GM21825 (cell line): ENCODE results near the gene EXOC4.

ENCODE experiments used
- ATAC-seq: cut with Tn5 transposase; IDR thresholded peaks from one replicate; pipeline ENCODE4 v1.9.1; 2021; ENCODE audit warnings: mild to moderate bottlenecking, moderate library complexity; ENCODE audit not compliant: unreplicated experiment

EXOC4 gene

GRCh38 chr7:133360201-133360600, 107.3 kb downstream of the EXOC4 start:
- no peak for ATAC-seq

- no peak for ATAC-seq
Measured at GRCh38 chr7:133361806-133362205, 108.9 kb downstream of the EXOC4 start.

GRCh38 chr7:133364959-133365690, 112.2 kb downstream of the EXOC4 start:
- ATAC-seq = no peak

- ATAC-seq = no peak
Measured at GRCh38 chr7:133365917-133366316, 113.0 kb downstream of the EXOC4 start.

- ATAC-seq = no peak
Measured at GRCh38 chr7:133367561-133367960, 114.7 kb downstream of the EXOC4 start.

DNA sequence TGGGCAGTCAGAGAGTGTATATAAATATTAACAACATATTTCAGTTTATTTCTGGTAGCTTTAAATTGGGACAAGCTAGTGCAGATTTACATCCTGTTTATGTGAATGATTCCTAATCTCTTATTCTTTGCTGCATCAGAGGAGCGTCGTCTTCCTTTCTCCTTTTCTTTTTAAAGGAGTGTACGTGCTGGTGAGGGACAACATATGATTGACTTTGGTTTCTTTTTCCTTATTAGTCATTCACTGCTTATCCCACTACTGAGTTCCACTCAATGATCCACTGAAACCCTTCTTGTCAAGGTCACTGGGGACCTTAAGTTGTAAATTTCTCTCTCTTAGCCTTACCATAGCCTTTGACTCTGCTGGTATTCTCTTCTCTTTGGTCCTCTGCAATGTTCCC, 116.3 kb downstream of the EXOC4 start:
- ATAC-seq = no peak

GRCh38 chr7:133371616-133372015, 118.7 kb downstream of the EXOC4 start:
- ATAC-seq = no peak

DNA sequence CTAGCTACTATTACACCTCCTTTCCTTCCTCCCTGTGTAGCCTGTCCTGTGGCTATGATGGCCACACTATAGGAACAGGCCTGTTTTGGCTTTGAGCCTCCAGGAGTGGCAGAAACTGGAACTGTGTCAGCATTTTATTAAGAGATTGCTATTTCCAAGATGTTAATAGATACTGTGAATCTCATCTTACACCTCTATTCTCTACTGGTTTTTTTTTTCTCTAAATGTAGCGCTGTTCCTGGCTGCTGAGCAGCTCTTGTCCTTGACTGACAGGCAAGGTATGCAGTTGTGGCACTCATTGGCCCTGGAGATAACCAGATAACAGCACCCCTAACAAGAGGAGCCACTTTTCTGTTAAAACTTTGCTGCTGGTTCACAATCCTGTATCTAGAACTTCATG, 119.5 kb downstream of the EXOC4 start:
- no peak for ATAC-seq

DNA sequence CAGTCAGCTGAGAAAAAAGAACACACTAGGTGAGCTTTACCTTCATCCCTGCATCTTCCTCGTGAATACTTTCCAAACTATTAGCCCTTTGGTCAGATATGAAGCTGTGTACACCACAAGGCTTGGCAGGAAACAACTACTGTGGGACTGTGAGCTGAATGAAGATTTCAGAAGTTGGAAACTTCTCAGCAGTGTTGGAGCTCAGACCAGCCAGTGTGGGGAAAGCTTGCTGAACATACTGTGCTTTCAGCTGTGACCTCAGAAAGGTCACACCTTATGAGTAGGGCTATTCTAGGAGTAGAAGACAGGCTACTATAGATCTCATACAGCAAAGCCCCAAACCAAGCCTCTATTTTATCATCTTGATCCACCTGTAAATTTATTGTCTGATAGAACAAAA, 123.6 kb downstream of the EXOC4 start:
- ATAC-seq = no peak

- ATAC-seq = no peak
Measured at GRCh38 chr7:133381965-133382364, 129.1 kb downstream of the EXOC4 start.

- ATAC-seq = no peak
Measured at GRCh38 chr7:133382775-133383559, 130.1 kb downstream of the EXOC4 start.

GRCh38 chr7:133386205-133386604, 133.3 kb downstream of the EXOC4 start:
- no peak for ATAC-seq

DNA sequence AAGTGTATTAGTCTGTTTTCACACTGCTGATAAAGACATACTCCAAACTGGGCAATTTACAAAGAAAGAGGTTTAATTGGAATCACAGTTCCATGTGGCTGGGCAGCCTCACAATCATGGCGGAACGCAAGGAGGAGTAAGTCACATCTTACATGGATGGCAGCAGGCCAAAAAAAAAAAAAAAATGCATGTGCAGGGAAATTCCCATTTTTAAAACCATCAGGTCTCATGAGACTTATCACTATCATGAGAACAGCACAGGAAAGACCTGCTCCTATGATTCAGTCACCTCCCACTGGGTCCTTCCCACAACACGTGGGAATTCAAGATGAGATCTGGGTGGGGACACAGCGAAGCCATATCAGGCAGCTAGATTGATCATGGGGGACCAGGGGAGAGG, 136.8 kb downstream of the EXOC4 start:
- no peak for ATAC-seq

GRCh38 chr7:133391206-133391605, 138.3 kb downstream of the EXOC4 start:
- ATAC-seq = no peak

DNA sequence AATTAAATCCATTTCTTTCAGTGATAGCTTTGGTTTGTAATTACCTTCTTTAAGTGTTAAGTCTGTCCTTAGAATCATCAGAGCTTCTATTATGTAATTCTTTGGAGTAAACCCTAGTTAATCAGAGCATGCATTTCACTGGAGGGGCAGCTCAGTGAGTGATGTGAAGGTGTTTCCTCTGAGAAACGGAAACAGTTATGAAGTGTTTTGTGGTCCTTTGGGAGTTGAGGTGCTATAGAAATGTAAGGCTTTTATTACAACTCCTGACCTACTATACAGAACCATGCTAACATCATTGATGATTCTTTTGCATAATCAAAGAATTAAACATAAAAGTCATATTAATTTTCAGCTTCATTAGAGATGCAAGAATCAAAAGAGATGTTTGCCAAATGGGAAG, 141.5 kb downstream of the EXOC4 start:
- no peak for ATAC-seq

GRCh38 chr7:133395551-133395950, 142.7 kb downstream of the EXOC4 start:
- ATAC-seq = no peak

GRCh38 chr7:133398506-133398905, 145.6 kb downstream of the EXOC4 start:
- no peak for ATAC-seq

- no peak for ATAC-seq
Measured at GRCh38 chr7:133401225-133401624, 148.3 kb downstream of the EXOC4 start.

- ATAC-seq = no peak
Measured at GRCh38 chr7:133408212-133408611, 155.3 kb downstream of the EXOC4 start.

- ATAC-seq = no peak
Measured at GRCh38 chr7:133409421-133409820, 156.5 kb downstream of the EXOC4 start.

- no peak for ATAC-seq
Measured at GRCh38 chr7:133409966-133410365, 157.1 kb downstream of the EXOC4 start.

- no peak for ATAC-seq
Measured at GRCh38 chr7:133411395-133411794, 158.5 kb downstream of the EXOC4 start.
